Amniotic stem cell (primary cell): ENCODE results near the gene CCDC149.
A peak's percentile ranks its signal among the peaks of the same experiment; 100 is the strongest.

Experiments used
- DNase-seq: peaks from one replicate; lab custom pipeline; 2025; lab: John Stamatoyannopoulos, UW

The CCDC149 gene

GRCh38 chr4:24777536-24778463 lies 135.0 kb downstream of the CCDC149 start:
- DNase-seq: no peak

- no peak for DNase-seq
Measured at GRCh38 chr4:24775750-24776149, 137.1 kb downstream of the CCDC149 start.

- no peak for DNase-seq
Measured at GRCh38 chr4:24775032-24775605, 137.7 kb downstream of the CCDC149 start.

GRCh38 chr4:24774452-24774851 lies 138.4 kb downstream of the CCDC149 start:
- DNase-seq: no peak

- no peak for DNase-seq
Measured at GRCh38 chr4:24772952-24773351, 139.9 kb downstream of the CCDC149 start.

- no peak for DNase-seq
Measured at GRCh38 chr4:24772061-24772705, 140.7 kb downstream of the CCDC149 start.

GRCh38 chr4:24771241-24771640 lies 141.6 kb downstream of the CCDC149 start:
- DNase-seq: no peak

GRCh38 chr4:24770667-24771066 lies 142.2 kb downstream of the CCDC149 start:
- DNase-seq: no peak

- DNase-seq: no peak
Measured at GRCh38 chr4:24770032-24770584, 142.7 kb downstream of the CCDC149 start.

- DNase-seq: no peak
Measured at GRCh38 chr4:24769571-24769970, 143.3 kb downstream of the CCDC149 start.

- no peak for DNase-seq
Measured at GRCh38 chr4:24768604-24769003, 144.2 kb downstream of the CCDC149 start.

GRCh38 chr4:24768006-24768405 lies 144.8 kb downstream of the CCDC149 start:
- DNase-seq: no peak

- no peak for DNase-seq
Measured at GRCh38 chr4:24765376-24765988, 147.4 kb downstream of the CCDC149 start.

GRCh38 chr4:24764345-24764744 lies 148.5 kb downstream of the CCDC149 start:
- DNase-seq: no peak

- peak; percentile 31 for DNase-seq
Measured at GRCh38 chr4:24763631-24764297, 149.1 kb downstream of the CCDC149 start.
